Measurements from ENCODE around the gene BRME1.
A peak's percentile ranks its signal among the peaks of the same experiment; 100 is the strongest.

The BRME1 gene

GRCh38 chr19:13880059-13881043 is 25.6 kb downstream of the BRME1 start:
- Histone ChIP-seq H3K9me3 (ENCODE audit: control insufficient read depth, insufficient read depth, low read length) (no peaks in the 10 kb centered on the region), H3K4me1 (ENCODE audit: control insufficient read depth, low read length) (peaks cover 29% of the 10 kb centered on the region), H3K27me3 (ENCODE audit: control insufficient read depth, low read length) (0 out of 2 replicates have a peak, but pooled peaks cover 4% of the 10 kb centered on the region), H3F3A (ENCODE audit: control insufficient read depth, insufficient read depth) (no peaks in the 10 kb centered on the region; the same call in 1 of the 2 replicates), H3K9me2 (replicated peaks; ENCODE audit: control insufficient read depth, low read length) (no peaks in the 10 kb centered on the region), H4K20me1 (ENCODE audit: control insufficient read depth, insufficient read depth, low read depth, low read length) (no peaks in the 10 kb centered on the region), H3K4me3 (ENCODE audit: low read length) (peak overlapping the region; percentile 39), H3K4me2 (ENCODE audit: low read length) (peak overlapping the region; percentile 57), H3K79me2 (ENCODE audit: control insufficient read depth, low read length) (no peaks in the 10 kb centered on the region), H3K36me3 (ENCODE audit: control insufficient read depth, low read length) (no peaks in the 10 kb centered on the region), H3K27ac (ENCODE audit: low read depth, low read length) (no peak overlapping the region)
- no peak for TF ChIP-seq EZH2phosphoT487 (IDR thresholded peaks at IDR 0.05; ENCODE audit: borderline replicate concordance, low read length)
- peak; percentile 99 for TF ChIP-seq CTCF (IDR thresholded peaks at IDR 0.05; ENCODE audit: low read depth, low read length, poor library complexity, severe bottlenecking)

GRCh38 chr19:13877303-13877702 is 28.6 kb downstream of the BRME1 start:
- H3F3A ChIP-seq (ENCODE audit: control insufficient read depth, insufficient read depth): no peaks in the 10 kb centered on the region; the same call in 1 of the 2 replicates
- TF ChIP-seq EZH2phosphoT487 (IDR thresholded peaks at IDR 0.05; ENCODE audit: borderline replicate concordance, low read length) (no peak), CTCF (IDR thresholded peaks at IDR 0.05; ENCODE audit: low read depth, low read length, poor library complexity, severe bottlenecking) (no peak)
- H3K9me2 ChIP-seq (replicated peaks; ENCODE audit: control insufficient read depth, low read length): no peaks in the 10 kb centered on the region
- no peaks in the 10 kb centered on the region for H3K79me2 ChIP-seq (ENCODE audit: control insufficient read depth, low read length)
- no peaks in the 10 kb centered on the region for H4K20me1 ChIP-seq (ENCODE audit: control insufficient read depth, insufficient read depth, low read depth, low read length)
- H3K4me2 ChIP-seq (ENCODE audit: low read length): no peak overlapping the region
- no peaks in the 10 kb centered on the region for H3K9me3 ChIP-seq (ENCODE audit: control insufficient read depth, insufficient read depth, low read length)
- H3K4me1 ChIP-seq (ENCODE audit: control insufficient read depth, low read length): peaks cover 28% of the 10 kb centered on the region
- H3K27ac ChIP-seq (ENCODE audit: low read depth, low read length): no peak overlapping the region
- 0 out of 2 replicates have a peak, but pooled peaks cover 4% of the 10 kb centered on the region for H3K27me3 ChIP-seq (ENCODE audit: control insufficient read depth, low read length)
- H3K4me3 ChIP-seq (ENCODE audit: low read length): no peak overlapping the region
- H3K36me3 ChIP-seq (ENCODE audit: control insufficient read depth, low read length): no peaks in the 10 kb centered on the region

GRCh38 chr19:13876834-13877233 is 29.1 kb downstream of the BRME1 start, which contains the start of gene NANOS3:
Gene NANOS3 (plus strand): TSS chr19:13877134. CDS start chr19:13877249, 115 bp downstream.
- H3K27me3 ChIP-seq (ENCODE audit: control insufficient read depth, low read length): 0 out of 2 replicates have a peak, but pooled peaks cover 4% of the 10 kb centered on the region
- H3K79me2 ChIP-seq (ENCODE audit: control insufficient read depth, low read length): no peaks in the 10 kb centered on the region
- TF ChIP-seq EZH2phosphoT487 (IDR thresholded peaks at IDR 0.05; ENCODE audit: borderline replicate concordance, low read length): no peak
- TF ChIP-seq CTCF (IDR thresholded peaks at IDR 0.05; ENCODE audit: low read depth, low read length, poor library complexity, severe bottlenecking): no peak
- H3K4me3 ChIP-seq (ENCODE audit: low read length): no peak within 1 kb of the TSS
- H3F3A ChIP-seq (ENCODE audit: control insufficient read depth, insufficient read depth): no peaks in the 10 kb centered on the region; the same call in 1 of the 2 replicates
- H3K36me3 ChIP-seq (ENCODE audit: control insufficient read depth, low read length): no peaks in the 10 kb centered on the region
- H3K9me2 ChIP-seq (replicated peaks; ENCODE audit: control insufficient read depth, low read length): no peaks in the 10 kb centered on the region
- H3K27ac ChIP-seq (ENCODE audit: low read depth, low read length): no peak within 1 kb of the TSS
- peaks cover 28% of the 10 kb centered on the region for H3K4me1 ChIP-seq (ENCODE audit: control insufficient read depth, low read length)
- no peak within 1 kb of the TSS for H3K4me2 ChIP-seq (ENCODE audit: low read length)
- H3K9me3 ChIP-seq (ENCODE audit: control insufficient read depth, insufficient read depth, low read length): no peaks in the 10 kb centered on the region
- H4K20me1 ChIP-seq (ENCODE audit: control insufficient read depth, insufficient read depth, low read depth, low read length): no peaks in the 10 kb centered on the region

All from DOHH2 (cell line).